ENCODE data around the gene FAM117B.

DNA sequence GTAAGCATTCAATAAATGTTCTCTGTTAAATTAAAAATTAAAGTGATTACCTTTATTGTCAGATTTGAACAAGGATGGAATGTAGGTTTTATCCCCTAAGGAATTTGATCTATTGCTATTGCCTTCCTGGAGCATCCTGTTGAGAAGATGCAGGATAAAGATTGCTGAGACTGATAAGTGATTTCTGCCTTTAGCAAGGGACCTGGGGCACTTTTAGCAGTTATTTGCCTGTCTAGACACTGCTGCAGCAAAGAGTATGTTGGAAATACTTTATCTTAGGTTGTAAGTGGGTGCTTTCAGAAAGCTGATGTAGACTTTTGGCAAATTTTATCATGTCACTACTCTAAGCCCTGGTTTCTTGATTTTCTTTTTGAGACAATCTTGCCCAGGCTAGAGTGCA is 69.5 kb downstream of the FAM117B start:
- TF ChIP-seq CTCF (conservative IDR thresholded peaks at IDR 0.05): no peak
- TF ChIP-seq ZFX (IDR thresholded peaks at IDR 0.05): no peak

Measured in C4-2B (cell line).